ENCODE measurements around the gene CCDC70.
"Not testable (repeated sequence)": the region's sequence is repeated elsewhere in the genome, so short reads cannot be mapped to it uniquely, and the experiment has no call there.

CCDC70 gene

GRCh38 chr13:51861723-51862300 is at the start of gene CCDC70:
TSS of gene CCDC70 (plus strand) at chr13:51861969. CDS start at chr13:51865412, 3,443 bp downstream.
- DNase-seq (ENCODE audit: low spot score) = no peak

GRCh38 chr13:51814071-51814470 is 47.7 kb upstream of the CCDC70 start:
- DNase-seq (ENCODE audit: low spot score) = no peak

- DNase-seq (ENCODE audit: low spot score) = peak; percentile 63
These were observed 46.7 kb upstream of the CCDC70 start for GRCh38 chr13:51814825-51815650.

- DNase-seq (ENCODE audit: low spot score) = no peak
These were observed 45.9 kb upstream of the CCDC70 start for GRCh38 chr13:51815848-51816247.

- no peak for DNase-seq (ENCODE audit: low spot score)
These were observed 45.0 kb upstream of the CCDC70 start for GRCh38 chr13:51816604-51817249.

- DNase-seq (ENCODE audit: low spot score) = no peak
These were observed 44.1 kb upstream of the CCDC70 start for GRCh38 chr13:51817717-51818116.

- no peak for DNase-seq (ENCODE audit: low spot score)
These were observed 43.5 kb upstream of the CCDC70 start for GRCh38 chr13:51818276-51818675.

GRCh38 chr13:51818781-51819511 is 42.8 kb upstream of the CCDC70 start:
- no peak for DNase-seq (ENCODE audit: low spot score)

GRCh38 chr13:51819544-51819943 is 42.2 kb upstream of the CCDC70 start:
- no peak for DNase-seq (ENCODE audit: low spot score)

- DNase-seq (ENCODE audit: low spot score) = no peak
These were observed 41.7 kb upstream of the CCDC70 start for GRCh38 chr13:51820016-51820597.

- no peak for DNase-seq (ENCODE audit: low spot score)
These were observed 40.2 kb upstream of the CCDC70 start for GRCh38 chr13:51821606-51822005.

- no peak for DNase-seq (ENCODE audit: low spot score)
These were observed 39.5 kb upstream of the CCDC70 start for GRCh38 chr13:51822106-51822815.

- no peak for DNase-seq (ENCODE audit: low spot score)
These were observed 38.4 kb upstream of the CCDC70 start for GRCh38 chr13:51823359-51823758.

GRCh38 chr13:51823863-51824262 is 37.9 kb upstream of the CCDC70 start:
- DNase-seq (ENCODE audit: low spot score) = no peak

GRCh38 chr13:51824712-51825111 is 37.1 kb upstream of the CCDC70 start:
- DNase-seq (ENCODE audit: low spot score) = not testable (repeated sequence)

GRCh38 chr13:51825165-51825592 is 36.6 kb upstream of the CCDC70 start:
- no peak for DNase-seq (ENCODE audit: low spot score)

GRCh38 chr13:51825681-51826254 is 36.0 kb upstream of the CCDC70 start:
- no peak for DNase-seq (ENCODE audit: low spot score)

- no peak for DNase-seq (ENCODE audit: low spot score)
These were observed 35.2 kb upstream of the CCDC70 start for GRCh38 chr13:51826606-51827005.

- no peak for DNase-seq (ENCODE audit: low spot score)
These were observed 34.5 kb upstream of the CCDC70 start for GRCh38 chr13:51827254-51827653.

GRCh38 chr13:51828730-51829567 is 32.8 kb upstream of the CCDC70 start:
- no peak for DNase-seq (ENCODE audit: low spot score)
